GM03348 (cell line): Measurements from ENCODE around the gene NKIRAS2.

ENCODE experiments used
- DNase-seq: peaks from one replicate; pipeline ENCODE4 v3.0.0; 2012; ENCODE audit warnings: low spot score

The NKIRAS2 gene

DNA sequence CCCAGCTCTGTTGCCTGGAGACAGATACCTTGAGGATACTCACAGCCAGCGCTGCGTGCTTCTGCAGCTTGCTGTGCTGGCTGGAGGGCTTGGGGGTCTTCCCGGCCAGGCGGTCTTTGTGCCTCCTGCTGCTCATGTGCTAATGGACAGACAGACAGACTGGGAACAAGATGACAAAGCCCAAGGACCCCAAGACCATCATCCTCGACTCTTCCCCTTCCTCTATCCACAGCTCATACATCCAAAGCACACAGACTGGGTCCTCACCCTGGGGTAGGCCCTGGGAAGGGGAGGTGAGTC is 7.7 kb downstream of the NKIRAS2 start:
- no peak for DNase-seq

DNA sequence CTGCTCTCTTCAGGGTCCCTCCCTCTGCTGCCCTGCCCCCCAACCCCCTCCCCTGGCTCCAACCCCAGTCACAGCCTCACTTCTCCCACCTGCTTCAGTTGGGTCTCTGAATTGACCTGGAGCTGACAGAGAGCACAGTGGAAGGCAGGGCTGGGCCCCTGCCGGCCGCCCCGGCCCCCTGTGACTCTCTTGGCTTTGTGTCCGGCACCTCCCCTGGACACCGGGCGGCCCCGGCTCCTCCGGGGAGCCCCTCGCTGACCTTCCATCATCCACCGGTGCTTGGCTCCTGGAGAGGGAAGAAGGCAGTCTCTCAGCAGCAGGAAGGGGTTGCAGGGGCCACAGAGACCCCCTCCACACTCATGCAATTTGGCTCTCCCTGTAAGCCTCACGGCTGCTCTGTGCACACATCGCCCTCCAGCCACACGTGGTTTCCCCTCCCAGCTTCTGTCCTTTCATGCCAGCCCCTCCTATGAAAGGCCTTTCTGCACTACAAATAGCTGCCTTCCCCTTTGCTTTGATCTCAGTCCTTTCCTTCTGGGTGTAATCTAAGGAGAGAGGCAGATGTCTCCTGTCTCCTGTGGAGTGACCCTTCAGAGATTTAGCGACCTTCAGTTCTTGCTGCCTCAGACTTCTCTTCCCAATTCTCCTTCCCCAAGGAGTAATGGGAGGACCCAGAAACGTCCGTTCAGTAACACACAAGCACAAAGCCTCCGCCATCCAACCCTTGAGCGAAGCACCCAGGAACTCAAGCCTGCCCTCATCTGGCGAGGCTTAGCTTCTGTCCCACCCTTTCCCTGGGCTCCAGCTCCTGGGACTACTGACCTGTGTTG is 8.3 kb downstream of the NKIRAS2 start:
- no peak for DNase-seq

DNA sequence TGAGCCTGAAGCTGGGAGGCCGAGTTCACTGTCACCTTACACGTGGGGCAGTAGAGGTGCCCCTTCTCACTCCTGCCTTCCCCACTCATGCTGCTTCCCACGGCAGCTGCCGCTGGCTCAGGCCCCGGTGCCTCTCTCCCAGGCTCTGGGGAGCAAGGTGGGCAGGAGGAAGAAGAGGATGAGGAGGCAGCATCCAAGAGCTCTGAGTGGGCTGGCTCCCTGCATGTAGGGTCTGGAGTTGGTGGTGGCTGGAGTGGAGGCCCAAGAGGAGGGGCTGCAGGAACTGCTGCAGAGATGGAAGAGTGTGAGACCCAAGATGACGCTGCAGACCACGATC is 8.9 kb downstream of the NKIRAS2 start:
- DNase-seq = no peak

DNA sequence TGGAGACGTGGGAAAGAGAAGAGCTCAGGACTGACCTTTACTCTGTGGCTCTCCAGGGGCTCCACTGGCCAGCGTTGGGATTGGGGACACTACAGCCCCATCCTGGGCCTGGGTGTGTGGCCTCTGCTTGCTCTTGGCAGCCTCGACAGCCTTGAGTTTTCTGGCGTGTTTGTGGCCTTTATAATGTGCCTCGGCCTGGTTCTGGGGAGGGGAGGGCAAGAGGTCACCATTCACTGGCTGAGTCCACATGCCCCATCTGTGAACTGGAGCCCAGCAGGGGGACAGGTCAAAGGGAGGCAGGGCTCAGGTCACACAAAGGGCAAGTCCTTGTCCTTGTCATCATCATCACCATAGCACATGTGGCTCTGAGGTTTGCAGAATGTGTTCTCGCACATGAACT is 11.7 kb downstream of the NKIRAS2 start:
- no peak for DNase-seq

DNA sequence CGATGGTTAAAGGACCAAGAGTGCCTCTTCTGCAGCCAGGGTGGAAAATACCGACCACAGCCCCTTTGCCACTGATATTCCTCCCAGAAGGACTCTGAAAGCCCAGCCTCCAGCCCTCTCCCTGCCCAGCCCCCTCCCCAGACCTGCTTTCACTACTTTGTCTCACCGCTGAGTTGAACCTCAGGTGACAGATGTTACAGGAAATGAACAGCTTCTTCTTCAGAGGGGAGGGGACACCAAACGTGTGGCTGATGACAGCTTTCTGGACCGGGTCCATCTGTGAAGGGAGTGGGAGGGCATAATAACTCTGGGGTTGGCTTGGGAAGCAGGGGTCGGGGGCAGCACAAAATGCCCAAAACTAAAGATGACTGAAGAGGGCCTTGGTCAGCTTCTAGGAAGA is 14.2 kb downstream of the NKIRAS2 start:
- DNase-seq = no peak

DNA sequence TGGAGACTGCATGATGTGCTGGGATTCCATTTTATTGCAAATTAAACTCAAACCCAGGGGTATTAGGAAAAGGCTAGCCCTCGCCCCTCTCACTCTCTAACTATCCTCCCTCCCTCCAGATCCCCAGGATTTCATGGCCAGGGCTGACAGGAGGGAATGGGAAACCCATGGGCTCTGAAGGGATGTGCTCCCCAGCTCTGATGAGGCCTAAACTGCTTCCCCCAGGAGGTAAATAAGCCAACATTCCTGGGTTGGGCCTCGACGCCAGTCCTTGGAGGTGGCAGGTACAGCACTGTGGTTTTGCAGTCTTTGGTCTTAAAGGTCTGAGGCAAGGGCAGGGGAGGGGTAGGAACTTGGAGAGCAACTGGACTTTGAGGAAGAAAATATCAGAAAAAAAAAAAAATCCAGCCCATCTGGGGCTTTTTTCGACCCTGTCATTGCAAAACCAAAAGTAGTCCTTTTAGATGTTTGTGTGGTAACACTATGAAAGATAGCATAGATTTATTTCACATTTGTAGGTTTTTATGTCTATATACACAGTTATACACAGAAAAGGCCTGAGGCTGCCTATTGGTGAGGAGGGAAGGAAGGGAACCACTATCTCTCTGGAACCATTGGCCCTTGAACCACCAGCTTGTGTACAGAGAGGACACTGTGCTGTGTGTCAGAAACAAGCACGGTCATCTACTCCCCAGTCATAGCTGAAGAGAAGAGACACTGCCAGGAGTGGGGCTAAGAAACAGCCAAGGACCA is 18.5 kb downstream of the NKIRAS2 start:
- no peak for DNase-seq

DNA sequence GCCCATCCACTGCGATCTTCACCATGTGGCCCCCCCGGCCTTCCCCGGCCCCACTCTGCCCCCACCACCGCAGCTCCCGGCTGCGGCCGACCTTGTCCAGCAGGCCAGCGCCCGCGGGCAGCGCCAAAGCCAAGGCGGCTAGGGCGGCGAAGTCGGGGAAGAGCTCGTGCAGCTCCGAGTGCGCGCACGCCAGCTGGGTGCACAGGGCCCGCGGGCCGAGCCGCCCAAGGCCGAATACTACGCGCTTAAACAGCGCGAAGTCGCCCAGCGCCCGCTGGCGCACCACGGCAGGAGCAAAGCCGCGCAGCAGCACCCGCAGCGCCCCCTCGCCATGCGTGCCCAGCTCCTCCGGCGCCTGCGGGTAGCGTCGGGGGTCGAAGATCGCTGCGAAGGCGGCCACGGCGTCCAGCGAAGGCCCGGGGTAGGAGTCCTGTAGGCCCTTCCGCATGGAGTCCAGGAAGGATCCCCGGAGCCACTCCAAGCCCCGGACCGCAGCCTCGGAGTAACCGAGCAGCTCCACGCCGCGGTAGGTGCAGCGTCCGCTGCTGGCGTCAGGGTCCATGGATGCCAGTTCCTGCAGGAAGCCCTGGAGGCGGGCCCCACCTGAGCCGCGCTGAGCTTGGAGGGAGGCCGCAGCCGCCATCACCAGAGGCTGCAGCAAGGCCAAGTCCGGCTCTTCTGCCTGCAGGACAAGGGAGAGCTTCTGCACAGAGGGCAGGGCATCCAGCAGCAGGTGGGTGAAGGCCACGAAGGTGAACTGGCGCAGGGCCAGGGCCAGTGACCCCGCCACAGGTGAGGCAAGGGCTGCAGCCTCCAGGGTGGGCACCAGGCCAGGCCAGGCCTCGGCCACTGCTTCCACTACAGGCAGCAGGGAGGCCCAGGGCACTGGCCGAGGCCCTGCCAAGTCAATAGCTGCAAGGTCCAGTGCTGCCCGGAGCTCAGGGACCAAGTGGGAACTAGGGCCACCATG is 20.2 kb downstream of the NKIRAS2 start:
- DNase-seq = no peak

DNA sequence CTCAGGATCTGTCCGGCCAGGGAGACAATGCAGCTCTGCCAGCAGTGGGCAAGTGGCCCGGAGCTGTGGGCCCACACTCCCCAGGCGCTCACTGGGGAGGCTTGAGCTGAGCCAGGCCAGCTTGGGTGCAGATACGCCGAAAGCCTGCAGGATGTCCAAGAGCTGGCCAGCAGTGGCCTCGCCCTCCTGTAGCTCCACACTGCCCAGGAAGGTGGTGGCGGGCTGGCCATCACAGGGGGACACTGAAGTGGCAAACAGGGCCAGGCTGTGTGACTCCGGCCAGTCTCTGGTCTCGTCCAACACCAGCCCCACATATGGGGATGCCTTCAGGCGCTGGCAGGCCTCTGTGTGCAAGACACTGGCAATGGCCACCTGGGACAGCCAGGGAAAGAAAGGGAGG is 20.9 kb downstream of the NKIRAS2 start:
- DNase-seq = no peak

DNA sequence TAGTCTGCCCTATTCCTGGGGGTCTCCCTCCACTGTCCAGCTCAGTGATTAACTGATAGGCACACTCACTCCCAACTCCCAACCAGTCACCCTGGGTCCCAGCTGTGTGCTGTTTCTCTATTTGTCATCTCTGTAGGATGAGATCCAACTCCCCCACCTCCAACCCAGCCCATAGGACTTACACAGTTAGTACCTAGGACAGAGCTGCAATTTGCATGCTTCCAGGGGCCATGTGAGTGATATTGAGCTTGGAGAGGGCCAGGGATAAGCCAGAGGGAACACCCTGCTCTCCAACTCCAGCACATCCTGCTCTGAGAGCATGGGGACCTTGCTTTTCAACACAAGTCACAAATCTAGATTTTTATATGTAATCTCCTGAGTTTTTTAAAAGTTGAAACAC is 21.7 kb downstream of the NKIRAS2 start:
- DNase-seq = no peak

DNA sequence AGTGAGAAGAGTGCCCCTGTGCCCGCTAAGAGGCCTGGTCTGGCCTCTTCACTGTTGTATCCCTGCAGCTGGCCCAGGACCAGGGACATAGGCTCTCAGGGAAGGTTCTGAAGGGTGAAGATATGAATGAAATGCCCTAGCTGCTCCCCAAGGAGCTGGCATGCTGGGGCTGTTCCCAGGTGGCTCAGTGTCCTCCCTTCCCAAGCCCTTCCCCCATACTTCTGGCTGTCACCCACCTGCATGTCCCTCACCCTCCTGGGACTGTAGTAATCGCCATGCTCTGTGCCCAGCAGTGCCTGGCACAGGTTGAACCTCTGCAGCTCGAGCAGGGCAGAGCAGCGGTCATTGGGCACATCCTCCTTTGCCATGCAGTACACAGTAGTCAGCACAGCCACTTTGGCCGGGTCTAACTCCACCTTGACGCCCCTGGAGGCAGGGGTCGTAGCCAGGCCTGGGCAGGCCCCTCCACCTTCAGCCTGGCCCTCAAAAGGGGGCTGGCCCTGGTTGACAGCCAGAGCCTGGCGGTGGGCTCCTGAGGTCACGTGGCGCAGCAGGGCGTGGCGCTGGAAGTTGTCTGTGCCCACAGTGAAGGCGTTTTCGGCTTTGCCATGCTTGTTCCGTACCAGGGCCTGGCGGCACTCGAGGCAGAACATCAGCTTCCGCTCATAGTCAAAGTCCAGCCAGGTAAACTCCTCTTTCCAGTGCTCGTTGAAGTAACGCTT is 22.9 kb downstream of the NKIRAS2 start:
- DNase-seq = no peak

DNA sequence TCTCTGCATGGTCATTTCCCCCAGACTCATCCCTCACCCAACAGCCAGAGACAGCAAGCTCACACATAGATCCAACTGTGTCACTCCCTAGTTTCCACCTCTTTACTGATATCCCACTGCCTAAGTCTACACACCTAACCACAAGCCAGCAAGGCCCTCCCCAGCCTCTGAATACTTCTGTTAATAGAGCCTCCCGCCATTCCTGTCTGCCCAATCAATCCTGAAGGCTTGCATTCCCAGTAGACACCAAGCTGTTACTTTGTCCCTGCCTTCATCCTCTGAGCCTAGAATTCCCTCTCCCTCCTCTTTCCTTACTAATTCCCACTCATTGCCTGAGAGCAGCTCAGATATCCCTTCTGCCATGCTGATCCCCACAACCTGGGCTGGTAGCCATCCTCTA is 25.8 kb downstream of the NKIRAS2 start:
- no peak for DNase-seq

DNA sequence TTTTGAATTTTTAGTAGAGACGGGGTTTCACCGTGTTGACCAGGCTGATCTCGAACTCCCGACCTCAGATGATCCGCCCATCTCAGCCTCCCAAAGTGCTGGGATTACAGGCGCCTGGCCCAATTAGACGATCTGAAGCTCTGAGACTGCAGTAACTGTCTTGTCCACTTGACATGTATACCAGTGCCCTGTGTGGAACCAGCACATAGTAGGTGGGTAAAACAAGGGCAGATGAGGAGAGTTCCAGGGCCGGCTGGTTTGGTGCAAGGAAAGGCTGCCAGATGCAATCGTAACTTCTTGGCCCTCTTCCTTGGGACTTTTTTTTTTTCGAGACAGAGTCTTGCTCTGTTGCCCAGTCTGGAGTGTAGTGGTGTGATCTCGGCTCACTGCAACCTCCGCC is 27.5 kb downstream of the NKIRAS2 start:
- no peak for DNase-seq

DNA sequence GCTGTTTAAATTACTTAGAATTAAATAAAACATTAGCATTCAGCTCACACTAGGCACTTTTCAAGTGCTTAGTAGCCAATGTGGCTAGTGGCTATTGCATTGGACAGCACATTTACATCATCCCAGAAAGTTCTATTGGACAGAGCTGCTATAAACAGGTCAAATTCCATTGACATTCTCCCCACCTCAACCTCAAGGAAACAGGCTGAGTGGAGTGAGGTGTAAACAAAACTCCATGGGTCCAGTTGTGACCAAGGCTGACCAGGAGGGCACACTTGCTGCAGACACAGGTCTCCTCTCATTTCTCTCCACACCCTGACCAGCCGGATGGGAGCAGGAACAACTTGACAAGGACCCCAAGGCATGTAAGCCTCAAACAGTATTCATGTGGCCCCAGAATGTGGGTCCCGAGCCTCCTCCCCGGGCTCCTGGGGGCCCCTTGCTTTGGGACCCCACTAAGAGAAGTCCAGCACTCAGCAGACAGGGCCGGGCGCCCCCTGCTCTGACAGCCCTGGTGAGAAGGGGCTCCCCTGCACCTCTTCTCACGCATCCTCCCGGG is 30.0 kb downstream of the NKIRAS2 start:
- DNase-seq = no peak

DNA sequence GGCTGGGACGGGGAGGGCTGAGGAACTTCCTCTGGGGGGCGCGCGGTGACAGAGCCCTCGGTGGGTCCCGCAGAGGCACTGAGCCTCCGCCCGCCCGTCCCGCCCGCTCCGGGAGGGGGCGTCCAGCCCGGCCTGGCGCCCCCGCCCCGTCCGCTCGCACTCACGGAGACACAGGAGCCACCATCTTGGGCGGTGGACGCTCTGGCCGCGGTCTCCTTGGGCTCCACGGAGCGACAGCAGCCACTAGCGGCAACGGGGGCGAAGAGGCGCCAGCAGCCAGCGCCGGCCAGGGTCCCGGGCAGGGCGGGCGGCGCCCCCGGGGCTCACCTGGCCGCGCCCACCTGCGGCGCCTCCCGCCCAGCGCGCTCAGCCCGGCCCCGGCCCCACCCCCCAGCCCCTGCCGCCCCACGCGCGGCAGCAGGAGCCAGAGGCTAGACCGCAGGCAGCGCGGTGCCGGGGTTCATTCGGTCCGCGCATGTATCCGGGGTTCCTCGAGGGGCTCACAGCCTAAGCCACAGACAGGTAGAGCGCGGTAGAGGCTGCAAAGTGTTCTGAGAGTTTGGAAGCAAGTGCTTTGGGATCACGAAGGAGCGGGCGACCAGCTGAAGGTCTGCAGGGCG is 30.6 kb downstream of the NKIRAS2 start, which contains the start of gene C17orf113:
Gene C17orf113, minus strand, starts transcription at position 209 of the 620 bp plus-strand sequence. CDS start 7,225 bp downstream, outside the sequence.
- DNase-seq = peak; percentile 73

DNA sequence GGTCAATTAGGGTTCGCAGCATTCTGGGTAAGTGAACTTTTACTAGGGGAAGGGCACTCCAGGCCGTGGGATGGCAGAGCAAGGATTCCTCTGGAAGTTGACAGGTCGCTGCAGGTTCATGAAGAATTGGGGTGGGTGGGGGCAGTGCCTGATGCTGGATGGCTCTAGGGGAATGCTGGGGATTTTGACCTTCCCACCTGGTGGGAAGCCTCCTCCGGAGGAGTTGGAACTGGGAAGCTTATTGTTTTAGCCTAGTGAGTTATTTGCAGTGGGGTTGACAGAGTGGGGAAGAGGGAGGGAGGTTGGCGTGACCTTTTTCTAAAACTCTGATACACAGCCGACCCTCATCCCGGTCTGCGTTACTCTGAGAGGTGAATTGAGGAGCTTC is 31.1 kb downstream of the NKIRAS2 start:
- DNase-seq = no peak

DNA sequence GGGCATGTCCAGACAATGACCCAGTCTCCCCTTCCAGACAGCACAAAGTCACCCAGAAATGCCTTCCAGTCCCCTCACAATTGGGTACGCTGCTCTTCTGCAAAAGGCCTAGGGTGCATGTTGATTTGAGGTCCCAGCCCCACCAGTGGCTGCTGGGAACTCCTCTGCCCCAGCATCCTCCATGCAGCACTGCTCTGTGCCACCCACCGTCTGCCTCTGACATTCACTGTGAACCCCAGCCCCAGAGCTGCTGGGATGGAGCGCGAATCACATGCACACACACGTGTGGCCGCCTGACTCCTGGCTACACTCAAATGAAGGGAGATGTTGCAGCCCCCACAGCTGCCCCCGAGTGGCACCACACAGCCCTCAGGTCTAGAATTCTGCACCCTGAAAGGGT is 31.8 kb downstream of the NKIRAS2 start:
- no peak for DNase-seq

DNA sequence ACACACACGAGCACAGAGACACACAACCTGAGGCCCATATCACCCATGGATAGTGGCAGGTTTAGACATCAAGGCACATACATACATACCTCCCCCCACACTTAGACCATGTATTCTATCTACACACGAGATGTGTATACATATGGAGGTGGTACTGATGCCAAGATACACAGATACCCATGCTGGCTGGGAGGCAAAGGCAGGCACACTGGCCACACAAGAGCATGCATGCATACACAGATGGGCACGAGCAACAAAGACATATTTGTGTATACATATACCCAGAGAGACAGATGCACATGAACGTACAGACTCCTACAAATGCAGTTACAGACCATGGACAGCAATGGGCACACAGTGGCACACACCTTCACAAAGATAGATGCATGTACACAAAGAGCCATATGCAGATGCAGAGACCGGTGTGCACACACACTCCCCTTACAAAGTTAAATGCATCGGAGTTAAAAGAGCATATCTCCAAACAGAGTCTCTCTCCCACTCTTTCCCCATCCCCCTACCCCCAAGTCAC is 32.5 kb downstream of the NKIRAS2 start:
- DNase-seq = no peak

DNA sequence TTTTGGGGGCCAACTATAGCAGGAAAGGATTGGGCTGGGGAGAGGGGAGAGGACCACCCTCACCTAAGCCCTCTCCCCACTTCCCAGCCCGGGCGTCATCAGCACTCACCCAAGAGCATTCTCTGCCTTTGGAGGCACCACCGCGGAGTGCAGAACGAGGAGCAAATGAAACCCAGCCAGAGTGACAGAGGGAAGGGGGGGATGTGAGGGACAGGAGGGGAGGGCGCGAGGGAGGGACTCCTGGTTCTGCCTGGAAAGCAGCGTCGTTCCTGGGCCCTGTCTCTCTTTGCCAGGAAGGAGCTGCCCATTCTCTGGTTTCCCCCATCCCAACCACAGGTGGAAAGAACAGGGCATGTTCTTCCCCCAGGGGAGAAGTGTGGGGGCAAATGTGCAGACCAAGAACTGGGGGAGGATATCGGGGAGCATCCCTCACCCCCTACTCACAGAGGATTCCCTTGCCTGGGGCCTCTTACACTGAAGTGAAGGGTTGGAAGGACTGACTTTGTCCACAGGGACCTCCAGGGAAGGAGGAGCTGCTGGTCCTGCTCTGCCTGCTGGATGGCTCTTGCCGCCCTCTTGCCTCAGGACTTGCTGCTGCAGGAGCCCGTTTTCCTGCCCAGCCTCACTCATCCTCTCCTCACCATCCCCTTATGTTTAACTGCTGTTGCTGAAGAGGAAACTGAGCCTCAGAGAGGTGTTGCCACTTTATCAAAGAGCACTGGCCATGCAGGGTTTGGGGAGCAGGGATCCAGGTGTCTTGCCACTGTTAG is 34.0 kb downstream of the NKIRAS2 start:
- DNase-seq = no peak

DNA sequence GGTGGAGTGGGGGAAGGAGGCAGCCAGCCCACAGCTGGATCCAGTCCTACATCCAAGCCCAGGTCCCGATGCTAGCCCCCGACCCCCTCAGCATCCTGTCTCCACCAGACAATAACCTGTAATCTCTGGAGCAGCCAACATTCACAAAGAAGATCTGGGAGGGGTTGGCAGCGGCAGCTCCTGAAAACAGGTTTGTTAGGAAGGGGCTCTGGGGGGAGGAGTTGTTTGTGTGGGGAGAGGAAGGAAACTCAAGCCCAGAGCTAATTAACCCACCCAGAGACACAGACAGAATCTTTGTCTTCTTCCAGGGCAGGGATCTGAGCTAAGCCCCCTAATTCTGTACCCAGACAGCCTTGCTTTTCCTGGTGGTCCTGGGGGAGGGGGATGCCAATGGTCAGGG is 35.1 kb downstream of the NKIRAS2 start:
- DNase-seq = no peak

DNA sequence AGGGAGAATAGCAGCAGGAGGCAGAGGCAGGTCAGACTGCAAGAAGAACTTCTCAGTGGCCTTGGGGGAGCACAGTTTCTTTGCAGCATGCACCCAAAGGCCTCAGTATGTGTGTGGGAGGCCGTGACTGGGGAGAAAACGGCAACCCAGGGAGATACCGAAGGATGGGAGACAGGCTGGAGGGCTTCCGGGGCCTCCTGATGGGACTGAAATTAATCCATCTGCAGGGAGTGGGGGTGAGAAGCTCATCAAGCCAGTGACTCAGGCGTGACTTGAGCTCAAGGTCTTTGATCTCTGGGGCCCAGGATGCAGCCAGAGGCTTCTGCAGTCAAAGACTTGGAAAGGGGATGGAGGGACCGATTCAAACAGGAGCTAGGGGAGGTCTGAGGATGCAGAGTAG is 35.6 kb downstream of the NKIRAS2 start:
- DNase-seq = no peak
